ENCODE data around the gene AOC3. TPM values are rescaled to one million over a fixed set of nuclear protein-coding genes. Genes with fewer than 3 reads are reported as not detected.
"Not testable (repeated sequence)": the region's sequence is repeated elsewhere in the genome, so short reads cannot be mapped to it uniquely, and the experiment has no call there.

The AOC3 gene
- polyA plus RNA-seq, 1 donor (not counting 4 experiments of a cell fraction or from before 2014, with no cell fraction given), result 0.22 TPM

- Histone ChIP-seq H3K79me2 (ENCODE audit: control insufficient read depth, insufficient read depth, low read length) (no peaks in the 10 kb centered on the region), H3K4me2 (ENCODE audit: control insufficient read depth, extremely low read depth, insufficient read depth, low read depth, low read length) (no peak overlapping the region), H3K9me3 (ENCODE audit: control insufficient read depth, low read depth, low read length) (no peaks in the 10 kb centered on the region), H4K20me1 (ENCODE audit: control insufficient read depth, extremely low read depth, insufficient read depth, low read length) (peaks cover 3% of the 10 kb centered on the region), H3K36me3 (ENCODE audit: control insufficient read depth in 2 of 2, extremely low read depth in 1 of 2, insufficient read depth in 2 of 2, low read length in 2 of 2) (peaks cover 12 to 14% of the 10 kb centered on the region in 2 experiments), H3K9me1 (ENCODE audit: control insufficient read depth, extremely low read depth, insufficient read depth, low read length) (no peaks in the 10 kb centered on the region), H2AFZ (ENCODE audit: control insufficient read depth, low read length) (no peak overlapping the region), H3K4me3 (ENCODE audit: control insufficient read depth in 2 of 3, extremely low read depth in 1 of 3, insufficient read depth in 2 of 3, low read depth in 1 of 3, low read length in 3 of 3) (no peak overlapping the region), H3K9ac (ENCODE audit: control insufficient read depth, extremely low read depth, insufficient read depth, low read length) (no peak overlapping the region), H3K4me1 (ENCODE audit: control insufficient read depth, extremely low read depth, insufficient read depth, low read length) (no peaks in the 10 kb centered on the region), H3K27ac (ENCODE audit: control insufficient read depth, insufficient read depth, low read length) (no peak overlapping the region), H3K27me3 (ENCODE audit: control insufficient read depth, extremely low read depth, insufficient read depth, low read length) (no peaks in the 10 kb centered on the region)
- dilution Hi-C loops (cut with MboI; ENCODE audit: extremely low pct_ligation_motif_present, low sequenced_read_pairs), result loop anchor here (25.0 kb wide), 1 partner anchor 88 kb away; no protein-coding TSS in a partner anchor
- DNase-seq (ENCODE audit: low read depth, low spot score) (no peak), FAIRE-seq (no peak)
- TF ChIP-seq CTCF (optimal IDR thresholded peaks at IDR 0.05 in 1 of 3, IDR thresholded peaks at IDR 0.05 in 1 of 3, conservative IDR thresholded peaks at IDR 0.05 in 1 of 3; ENCODE audit: extremely low read depth in 1 of 3, insufficient read depth in 2 of 3, low read length in 3 of 3), result no peak
- TF ChIP-seq EZH2 (IDR thresholded peaks at IDR 0.05; ENCODE audit: low read length), result no peak
These were observed 2.0 kb upstream of the AOC3 start for GRCh38 chr17:42849031-42849430.

GRCh38 chr17:42849451-42850181 is 1.4 kb upstream of the AOC3 start:
- Histone ChIP-seq H3K4me2 (ENCODE audit: control insufficient read depth, extremely low read depth, insufficient read depth, low read depth, low read length) (no peak overlapping the region), H3K4me1 (ENCODE audit: control insufficient read depth, extremely low read depth, insufficient read depth, low read length) (no peaks in the 10 kb centered on the region), H3K36me3 (ENCODE audit: control insufficient read depth in 2 of 2, extremely low read depth in 1 of 2, insufficient read depth in 2 of 2, low read length in 2 of 2) (peaks cover 7 to 11% of the 10 kb centered on the region in 2 experiments), H3K27ac (ENCODE audit: control insufficient read depth, insufficient read depth, low read length) (no peak overlapping the region), H2AFZ (ENCODE audit: control insufficient read depth, low read length) (no peak overlapping the region), H3K79me2 (ENCODE audit: control insufficient read depth, insufficient read depth, low read length) (no peaks in the 10 kb centered on the region), H3K9me3 (ENCODE audit: control insufficient read depth, low read depth, low read length) (no peaks in the 10 kb centered on the region), H3K4me3 (ENCODE audit: control insufficient read depth in 2 of 3, extremely low read depth in 1 of 3, insufficient read depth in 2 of 3, low read depth in 1 of 3, low read length in 3 of 3) (no peak overlapping the region), H3K9me1 (ENCODE audit: control insufficient read depth, extremely low read depth, insufficient read depth, low read length) (no peaks in the 10 kb centered on the region), H3K9ac (ENCODE audit: control insufficient read depth, extremely low read depth, insufficient read depth, low read length) (no peak overlapping the region), H4K20me1 (ENCODE audit: control insufficient read depth, extremely low read depth, insufficient read depth, low read length) (peaks cover 3% of the 10 kb centered on the region), H3K27me3 (ENCODE audit: control insufficient read depth, extremely low read depth, insufficient read depth, low read length) (no peaks in the 10 kb centered on the region)
- dilution Hi-C loops (cut with MboI; ENCODE audit: extremely low pct_ligation_motif_present, low sequenced_read_pairs), result loop anchor here (25.0 kb wide), 1 partner anchor 88 kb away; no protein-coding TSS in a partner anchor
- TF ChIP-seq CTCF (optimal IDR thresholded peaks at IDR 0.05 in 1 of 3, IDR thresholded peaks at IDR 0.05 in 1 of 3, conservative IDR thresholded peaks at IDR 0.05 in 1 of 3; ENCODE audit: extremely low read depth in 1 of 3, insufficient read depth in 2 of 3, low read length in 3 of 3) (no peak), EZH2 (IDR thresholded peaks at IDR 0.05; ENCODE audit: low read length) (no peak)
- no peak for FAIRE-seq
- DNase-seq (ENCODE audit: low read depth, low spot score), result no peak

- H3K4me1 ChIP-seq (ENCODE audit: control insufficient read depth, extremely low read depth, insufficient read depth, low read length); dilution Hi-C loops (cut with MboI; ENCODE audit: extremely low pct_ligation_motif_present, low sequenced_read_pairs); H3K79me2 ChIP-seq (ENCODE audit: control insufficient read depth, insufficient read depth, low read length); H3K36me3 ChIP-seq (ENCODE audit: control insufficient read depth in 2 of 2, extremely low read depth in 1 of 2, insufficient read depth in 2 of 2, low read length in 2 of 2); H4K20me1 ChIP-seq (ENCODE audit: control insufficient read depth, extremely low read depth, insufficient read depth, low read length); H2AFZ ChIP-seq (ENCODE audit: control insufficient read depth, low read length); DNase-seq (ENCODE audit: low read depth, low spot score); H3K9me3 ChIP-seq (ENCODE audit: control insufficient read depth, low read depth, low read length); H3K4me3 ChIP-seq (ENCODE audit: control insufficient read depth in 2 of 3, extremely low read depth in 1 of 3, insufficient read depth in 2 of 3, low read depth in 1 of 3, low read length in 3 of 3); H3K27me3 ChIP-seq (ENCODE audit: control insufficient read depth, extremely low read depth, insufficient read depth, low read length); H3K9ac ChIP-seq (ENCODE audit: control insufficient read depth, extremely low read depth, insufficient read depth, low read length); FAIRE-seq; H3K9me1 ChIP-seq (ENCODE audit: control insufficient read depth, extremely low read depth, insufficient read depth, low read length); H3K27ac ChIP-seq (ENCODE audit: control insufficient read depth, insufficient read depth, low read length); H3K4me2 ChIP-seq (ENCODE audit: control insufficient read depth, extremely low read depth, insufficient read depth, low read depth, low read length): not testable (repeated sequence)
These were observed 607 bp downstream of the AOC3 start for GRCh38 chr17:42851371-42852240.

Data from keratinocyte (primary cell).